HG02642 (cell line): Measurements from ENCODE around the gene ZNF160.

Experiments used
- ATAC-seq: cut with Tn5 transposase; IDR thresholded peaks from one replicate; pipeline ENCODE4 v1.9.1; 2021; ENCODE audit warnings: mild to moderate bottlenecking; ENCODE audit not compliant: unreplicated experiment, poor library complexity

ZNF160 gene

GRCh38 chr19:53094754-53095575, 8.3 kb downstream of the ZNF160 start:
- ATAC-seq: no peak

GRCh38 chr19:53092723-53093122, 10.5 kb downstream of the ZNF160 start:
- ATAC-seq: no peak

- ATAC-seq: no peak
These were observed 11.6 kb downstream of the ZNF160 start for GRCh38 chr19:53091413-53092254.

- no peak for ATAC-seq
These were observed 15.1 kb downstream of the ZNF160 start for GRCh38 chr19:53088091-53088490.

- no peak for ATAC-seq
These were observed 16.3 kb downstream of the ZNF160 start for GRCh38 chr19:53086949-53087348.

GRCh38 chr19:53085496-53085895, 17.7 kb downstream of the ZNF160 start:
- no peak for ATAC-seq

- no peak for ATAC-seq
These were observed 20.3 kb downstream of the ZNF160 start for GRCh38 chr19:53082929-53083328.

- ATAC-seq: no peak
These were observed 23.8 kb downstream of the ZNF160 start for GRCh38 chr19:53079313-53079924.

GRCh38 chr19:53078668-53079067, 24.6 kb downstream of the ZNF160 start:
- no peak for ATAC-seq

- no peak for ATAC-seq
These were observed 26.2 kb downstream of the ZNF160 start for GRCh38 chr19:53076984-53077383.

- ATAC-seq: no peak
These were observed 34.4 kb downstream of the ZNF160 start for GRCh38 chr19:53068834-53069233.

GRCh38 chr19:53068199-53068598, 35.0 kb downstream of the ZNF160 start:
- ATAC-seq: no peak

GRCh38 chr19:53057904-53058580, 45.2 kb downstream of the ZNF160 start:
- ATAC-seq: no peak

GRCh38 chr19:53055117-53055516, 48.1 kb downstream of the ZNF160 start:
- no peak for ATAC-seq

- ATAC-seq: no peak
These were observed 55.8 kb downstream of the ZNF160 start for GRCh38 chr19:53047379-53047778.

- ATAC-seq: no peak
These were observed 57.7 kb downstream of the ZNF160 start for GRCh38 chr19:53045536-53045935.

GRCh38 chr19:53041366-53041765, 61.9 kb downstream of the ZNF160 start:
- ATAC-seq: no peak

GRCh38 chr19:53037101-53038097, 65.8 kb downstream of the ZNF160 start:
- ATAC-seq: no peak

GRCh38 chr19:53034948-53035675, 68.1 kb downstream of the ZNF160 start:
- ATAC-seq: no peak
